GM23338 (cell line): ENCODE results near the gene SSTR3. TPM values are rescaled to one million over a fixed set of nuclear protein-coding genes. Genes with fewer than 3 reads are reported as not detected.

Experiments
- ATAC-seq: fragments of 200-7000 bp; cut with Tn5 transposase; 3 replicates; pipeline ENCODE4 v1.9.1; 2020
- DNase-seq: peaks from one replicate; pipeline ENCODE4 v3.0.0-alpha.2; 2015; ENCODE audit warnings: low spot score
- H2AFZ ChIP-seq: fragments of 200-600 bp; sonication (generic); 2 replicates; pipeline ENCODE4 v1.8.0; 2016; ENCODE audit warnings: antibody characterized with exemption, mild to moderate bottlenecking, moderate library complexity
- H3F3A ChIP-seq: fragments of 200-600 bp; sonication (generic); replicated peaks from 2 replicates; pipeline ENCODE4 v1.8.0; 2017; ENCODE audit warnings: antibody characterized with exemption, mixed run types, low read depth
- H3K27ac ChIP-seq: fragments of 200-600 bp; sonication (generic); 2 replicates; pipeline ENCODE4 v1.6.1; 2016; ENCODE audit warnings: low read depth
- H3K27me3 ChIP-seq: fragments of 200-600 bp; sonication (generic); 2 replicates; pipeline ENCODE4 v1.8.0; 2016; ENCODE audit warnings: mild to moderate bottlenecking, mixed run types, moderate library complexity; ENCODE audit not compliant: insufficient read depth
- H3K36me3 ChIP-seq: fragments of 200-600 bp; sonication (generic); 2 replicates; pipeline ENCODE4 v1.8.0; 2016; ENCODE audit warnings: mild to moderate bottlenecking; ENCODE audit not compliant: insufficient read depth
- H3K4me1 ChIP-seq: fragments of 200-600 bp; sonication (generic); 2 replicates; pipeline ENCODE4 v1.8.0; 2016; ENCODE audit warnings: mild to moderate bottlenecking, moderate library complexity; ENCODE audit not compliant: insufficient read depth
- H3K4me2 ChIP-seq: fragments of 200-600 bp; sonication (generic); 2 replicates; pipeline ENCODE4 v1.7.1; 2017; ENCODE audit warnings: mixed run types
- H3K4me3 ChIP-seq: fragments of 200-600 bp; sonication (generic); 2 replicates; pipeline ENCODE4 v1.6.1; 2016; ENCODE audit warnings: mixed run types
- H3K79me2 ChIP-seq: fragments of 200-600 bp; sonication (generic); replicated peaks from 2 replicates; pipeline ENCODE4 v1.8.0; 2017; ENCODE audit warnings: mild to moderate bottlenecking; ENCODE audit not compliant: insufficient read depth
- H3K9me2 ChIP-seq: fragments of 200-600 bp; sonication (generic); 2 replicates; pipeline ENCODE4 v1.8.0; 2017; ENCODE audit not compliant: insufficient read depth
- H4K20me1 ChIP-seq: fragments of 200-600 bp; sonication (generic); replicated peaks from 2 replicates; pipeline ENCODE4 v1.8.0; 2017; ENCODE audit warnings: mild to moderate bottlenecking; ENCODE audit not compliant: insufficient read depth
- H3K27ac Mint-ChIP-seq: 2 replicates; pipeline ENCODE4 v1.8.0; 2020; ENCODE audit warnings: inconsistent platforms, mild to moderate bottlenecking, moderate library complexity, mixed read lengths
- H3K27me3 Mint-ChIP-seq: 3 replicates; pipeline ENCODE4 v1.8.0; 2022; ENCODE audit warnings: low read depth, mild to moderate bottlenecking, moderate library complexity, mixed read lengths, inconsistent platforms; ENCODE audit not compliant: insufficient read depth, poor library complexity
- H3K36me3 Mint-ChIP-seq: 3 replicates; pipeline ENCODE4 v1.8.0; 2021; ENCODE audit warnings: low read depth, mild to moderate bottlenecking, inconsistent platforms, moderate library complexity, mixed read lengths
- H3K4me1 Mint-ChIP-seq: 3 replicates; pipeline ENCODE4 v1.8.0; 2020; ENCODE audit warnings: mild to moderate bottlenecking, inconsistent platforms, mixed read lengths
- H3K4me3 Mint-ChIP-seq: 3 replicates; pipeline ENCODE4 v1.8.0; 2021; ENCODE audit warnings: moderate library complexity, mild to moderate bottlenecking, inconsistent platforms, mixed read lengths
- H3K9me3 Mint-ChIP-seq: 3 replicates; pipeline ENCODE4 v1.8.0; 2020; ENCODE audit warnings: moderate library complexity, mild to moderate bottlenecking, inconsistent platforms, mixed read lengths
- EZH2 ChIP-seq: fragments of 200-600 bp; sonication (generic); IDR thresholded peaks from one replicate; pipeline ENCODE4 v1.8.0; 2017; ENCODE audit warnings: antibody characterized with exemption, mild to moderate bottlenecking, low read depth; ENCODE audit not compliant: unreplicated experiment
- EZH2phosphoT487 ChIP-seq: fragments of 200-600 bp; sonication (generic); IDR thresholded peaks from one replicate; pipeline ENCODE4 v1.8.1; 2018; ENCODE audit warnings: antibody characterized with exemption; ENCODE audit not compliant: unreplicated experiment
- JUNB ChIP-seq: IDR thresholded peaks from one replicate; pipeline ENCODE4 v1.6.1; 2016; ENCODE audit warnings: antibody characterized with exemption; ENCODE audit not compliant: unreplicated experiment
- POLR2AphosphoS5 ChIP-seq: IDR thresholded peaks from 2 replicates; pipeline ENCODE4 v1.6.1; 2016; ENCODE audit warnings: antibody characterized with exemption, low read depth
- STAT1 ChIP-seq: IDR thresholded peaks from one replicate; pipeline ENCODE4 v1.6.1; 2016; ENCODE audit warnings: antibody characterized with exemption; ENCODE audit not compliant: unreplicated experiment
- ZNF114 ChIP-seq: fragments of 250-450 bp; sonication (Bioruptor Pico); IDR thresholded peaks from 2 replicates; pipeline ENCODE4 v1.5.0; 2020; ENCODE audit warnings: mild to moderate bottlenecking, moderate library complexity
- ZNF331 ChIP-seq: fragments of 250-450 bp; sonication (Bioruptor Pico); IDR thresholded peaks from 2 replicates; pipeline ENCODE4 v1.5.0; 2020; ENCODE audit warnings: low read depth, mild to moderate bottlenecking, moderate library complexity
- polyA plus RNA-seq: library from polyadenylated mRNA; unstranded; fragments of >200 nt; fragmentation: Nextera tagmentation; extraction: Ambion mirVana; gene quantifications from 2 replicates; pipeline ENCODE4 v1.2.1, GENCODE V29; 2016
- total RNA-seq: library from RNA; depleted of rRNA; stranded (reverse); fragments of >200 nt; shearing (Covaris generic); gene quantifications from 2 replicates; pipeline ENCODE4 v1.2.3, GENCODE V29; 2014
- TF ChIP-seq, protein P1 (sequence below): IDR thresholded peaks from one replicate; pipeline ENCODE4 v1.6.1; 2018; ENCODE audit warnings: antibody characterized with exemption; ENCODE audit not compliant: unreplicated experiment
- TF ChIP-seq, protein P2 (sequence below), 2 experiments: fragments of 200-600 bp in 1 of 2; sonication (generic) in 1 of 2; conservative IDR thresholded peaks; 2 replicates each; pipeline versions ENCODE4 v1.5.1 to v1.6.1; 2016 to 2017; ENCODE audit warnings: antibody characterized with exemption in 2 of 2, low read depth in 2 of 2, mild to moderate bottlenecking in 2 of 2, moderate library complexity in 1 of 2
- TF ChIP-seq, protein P3 (sequence below): fragments of 250-450 bp; sonication (Bioruptor Pico); IDR thresholded peaks from 2 replicates; pipeline ENCODE4 v1.5.0; 2020; ENCODE audit warnings: mild to moderate bottlenecking, moderate library complexity

Gene SSTR3
- total and polyA plus RNA-seq, 2 experiments from 2014 or later = 0.66 TPM; not detected in 1

DNA sequence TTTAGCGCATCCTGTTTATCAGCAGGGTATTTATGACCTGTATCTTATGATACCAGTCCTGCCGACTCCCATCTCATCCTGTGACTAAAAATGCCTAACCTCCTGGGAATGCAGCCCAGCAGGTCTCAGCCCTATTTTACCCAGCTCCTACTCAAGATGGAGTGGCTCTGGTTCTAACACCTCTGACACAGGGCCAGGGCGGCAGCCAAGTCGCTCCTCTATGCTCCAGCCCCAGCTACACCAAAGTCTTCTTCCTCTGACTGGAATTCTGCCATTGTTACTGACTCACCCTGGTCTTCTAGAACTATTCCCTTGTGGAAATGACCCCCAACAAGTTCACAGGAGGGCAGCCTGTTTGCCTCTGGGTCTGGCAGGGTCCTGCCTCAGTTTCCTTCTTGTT is 16.4 kb downstream of the SSTR3 start (continued):
- TF ChIP-seq STAT1 = no peak
- TF ChIP-seq, protein P1, sequence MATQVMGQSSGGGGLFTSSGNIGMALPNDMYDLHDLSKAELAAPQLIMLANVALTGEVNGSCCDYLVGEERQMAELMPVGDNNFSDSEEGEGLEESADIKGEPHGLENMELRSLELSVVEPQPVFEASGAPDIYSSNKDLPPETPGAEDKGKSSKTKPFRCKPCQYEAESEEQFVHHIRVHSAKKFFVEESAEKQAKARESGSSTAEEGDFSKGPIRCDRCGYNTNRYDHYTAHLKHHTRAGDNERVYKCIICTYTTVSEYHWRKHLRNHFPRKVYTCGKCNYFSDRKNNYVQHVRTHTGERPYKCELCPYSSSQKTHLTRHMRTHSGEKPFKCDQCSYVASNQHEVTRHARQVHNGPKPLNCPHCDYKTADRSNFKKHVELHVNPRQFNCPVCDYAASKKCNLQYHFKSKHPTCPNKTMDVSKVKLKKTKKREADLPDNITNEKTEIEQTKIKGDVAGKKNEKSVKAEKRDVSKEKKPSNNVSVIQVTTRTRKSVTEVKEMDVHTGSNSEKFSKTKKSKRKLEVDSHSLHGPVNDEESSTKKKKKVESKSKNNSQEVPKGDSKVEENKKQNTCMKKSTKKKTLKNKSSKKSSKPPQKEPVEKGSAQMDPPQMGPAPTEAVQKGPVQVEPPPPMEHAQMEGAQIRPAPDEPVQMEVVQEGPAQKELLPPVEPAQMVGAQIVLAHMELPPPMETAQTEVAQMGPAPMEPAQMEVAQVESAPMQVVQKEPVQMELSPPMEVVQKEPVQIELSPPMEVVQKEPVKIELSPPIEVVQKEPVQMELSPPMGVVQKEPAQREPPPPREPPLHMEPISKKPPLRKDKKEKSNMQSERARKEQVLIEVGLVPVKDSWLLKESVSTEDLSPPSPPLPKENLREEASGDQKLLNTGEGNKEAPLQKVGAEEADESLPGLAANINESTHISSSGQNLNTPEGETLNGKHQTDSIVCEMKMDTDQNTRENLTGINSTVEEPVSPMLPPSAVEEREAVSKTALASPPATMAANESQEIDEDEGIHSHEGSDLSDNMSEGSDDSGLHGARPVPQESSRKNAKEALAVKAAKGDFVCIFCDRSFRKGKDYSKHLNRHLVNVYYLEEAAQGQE = no peak
- TF ChIP-seq EZH2 = no peak

DNA sequence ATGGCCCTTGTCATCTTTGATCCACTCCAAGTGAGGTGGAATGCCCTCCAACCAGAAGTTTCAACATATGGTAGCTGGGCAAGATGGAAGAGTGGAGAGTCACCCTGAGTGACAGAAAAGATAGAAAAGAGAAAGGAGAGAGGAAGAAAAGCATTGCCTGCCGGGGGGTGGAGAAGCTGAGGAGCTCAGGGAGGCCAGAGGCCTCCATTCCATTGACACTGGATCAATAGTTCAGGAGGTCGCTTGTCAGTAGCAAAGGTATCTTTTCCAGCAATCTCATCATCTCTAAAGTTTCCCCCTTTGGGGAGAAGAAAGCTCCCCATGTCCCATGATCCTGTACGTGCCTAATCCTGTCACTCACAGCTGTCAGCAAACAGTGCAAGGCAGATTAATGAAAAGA is 17.5 kb downstream of the SSTR3 start:
- DNase-seq (no peak), ATAC-seq (no peak)
- H3F3A ChIP-seq = no peaks in the 10 kb centered on the region
- H3K27me3 Mint-ChIP-seq = peaks cover 7% of the 10 kb centered on the region
- H3K4me1 ChIP-seq = peaks cover 10% of the 10 kb centered on the region
- H3K79me2 ChIP-seq = no peaks in the 10 kb centered on the region
- no peak overlapping the region for H3K27ac Mint-ChIP-seq
- no peak overlapping the region for H3K4me2 ChIP-seq
- H3K27me3 ChIP-seq = no peaks in the 10 kb centered on the region
- H3K4me1 Mint-ChIP-seq = peaks cover 17% of the 10 kb centered on the region
- H3K27ac ChIP-seq = no peak overlapping the region
- no peak overlapping the region for H3K4me3 ChIP-seq
- H3K36me3 Mint-ChIP-seq = peaks cover 36% of the 10 kb centered on the region
- TF ChIP-seq JUNB (no peak), EZH2phosphoT487 (no peak), ZNF331 (CRISPR knock-in tag) (no peak), ZNF114 (CRISPR knock-in tag) (no peak), POLR2AphosphoS5 (no peak)
- TF ChIP-seq, protein P2, sequence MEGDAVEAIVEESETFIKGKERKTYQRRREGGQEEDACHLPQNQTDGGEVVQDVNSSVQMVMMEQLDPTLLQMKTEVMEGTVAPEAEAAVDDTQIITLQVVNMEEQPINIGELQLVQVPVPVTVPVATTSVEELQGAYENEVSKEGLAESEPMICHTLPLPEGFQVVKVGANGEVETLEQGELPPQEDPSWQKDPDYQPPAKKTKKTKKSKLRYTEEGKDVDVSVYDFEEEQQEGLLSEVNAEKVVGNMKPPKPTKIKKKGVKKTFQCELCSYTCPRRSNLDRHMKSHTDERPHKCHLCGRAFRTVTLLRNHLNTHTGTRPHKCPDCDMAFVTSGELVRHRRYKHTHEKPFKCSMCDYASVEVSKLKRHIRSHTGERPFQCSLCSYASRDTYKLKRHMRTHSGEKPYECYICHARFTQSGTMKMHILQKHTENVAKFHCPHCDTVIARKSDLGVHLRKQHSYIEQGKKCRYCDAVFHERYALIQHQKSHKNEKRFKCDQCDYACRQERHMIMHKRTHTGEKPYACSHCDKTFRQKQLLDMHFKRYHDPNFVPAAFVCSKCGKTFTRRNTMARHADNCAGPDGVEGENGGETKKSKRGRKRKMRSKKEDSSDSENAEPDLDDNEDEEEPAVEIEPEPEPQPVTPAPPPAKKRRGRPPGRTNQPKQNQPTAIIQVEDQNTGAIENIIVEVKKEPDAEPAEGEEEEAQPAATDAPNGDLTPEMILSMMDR (conservative IDR thresholded peaks at IDR 0.05; ENCODE audit: low read depth in 2 of 2) = no peak
- TF ChIP-seq, protein P3, sequence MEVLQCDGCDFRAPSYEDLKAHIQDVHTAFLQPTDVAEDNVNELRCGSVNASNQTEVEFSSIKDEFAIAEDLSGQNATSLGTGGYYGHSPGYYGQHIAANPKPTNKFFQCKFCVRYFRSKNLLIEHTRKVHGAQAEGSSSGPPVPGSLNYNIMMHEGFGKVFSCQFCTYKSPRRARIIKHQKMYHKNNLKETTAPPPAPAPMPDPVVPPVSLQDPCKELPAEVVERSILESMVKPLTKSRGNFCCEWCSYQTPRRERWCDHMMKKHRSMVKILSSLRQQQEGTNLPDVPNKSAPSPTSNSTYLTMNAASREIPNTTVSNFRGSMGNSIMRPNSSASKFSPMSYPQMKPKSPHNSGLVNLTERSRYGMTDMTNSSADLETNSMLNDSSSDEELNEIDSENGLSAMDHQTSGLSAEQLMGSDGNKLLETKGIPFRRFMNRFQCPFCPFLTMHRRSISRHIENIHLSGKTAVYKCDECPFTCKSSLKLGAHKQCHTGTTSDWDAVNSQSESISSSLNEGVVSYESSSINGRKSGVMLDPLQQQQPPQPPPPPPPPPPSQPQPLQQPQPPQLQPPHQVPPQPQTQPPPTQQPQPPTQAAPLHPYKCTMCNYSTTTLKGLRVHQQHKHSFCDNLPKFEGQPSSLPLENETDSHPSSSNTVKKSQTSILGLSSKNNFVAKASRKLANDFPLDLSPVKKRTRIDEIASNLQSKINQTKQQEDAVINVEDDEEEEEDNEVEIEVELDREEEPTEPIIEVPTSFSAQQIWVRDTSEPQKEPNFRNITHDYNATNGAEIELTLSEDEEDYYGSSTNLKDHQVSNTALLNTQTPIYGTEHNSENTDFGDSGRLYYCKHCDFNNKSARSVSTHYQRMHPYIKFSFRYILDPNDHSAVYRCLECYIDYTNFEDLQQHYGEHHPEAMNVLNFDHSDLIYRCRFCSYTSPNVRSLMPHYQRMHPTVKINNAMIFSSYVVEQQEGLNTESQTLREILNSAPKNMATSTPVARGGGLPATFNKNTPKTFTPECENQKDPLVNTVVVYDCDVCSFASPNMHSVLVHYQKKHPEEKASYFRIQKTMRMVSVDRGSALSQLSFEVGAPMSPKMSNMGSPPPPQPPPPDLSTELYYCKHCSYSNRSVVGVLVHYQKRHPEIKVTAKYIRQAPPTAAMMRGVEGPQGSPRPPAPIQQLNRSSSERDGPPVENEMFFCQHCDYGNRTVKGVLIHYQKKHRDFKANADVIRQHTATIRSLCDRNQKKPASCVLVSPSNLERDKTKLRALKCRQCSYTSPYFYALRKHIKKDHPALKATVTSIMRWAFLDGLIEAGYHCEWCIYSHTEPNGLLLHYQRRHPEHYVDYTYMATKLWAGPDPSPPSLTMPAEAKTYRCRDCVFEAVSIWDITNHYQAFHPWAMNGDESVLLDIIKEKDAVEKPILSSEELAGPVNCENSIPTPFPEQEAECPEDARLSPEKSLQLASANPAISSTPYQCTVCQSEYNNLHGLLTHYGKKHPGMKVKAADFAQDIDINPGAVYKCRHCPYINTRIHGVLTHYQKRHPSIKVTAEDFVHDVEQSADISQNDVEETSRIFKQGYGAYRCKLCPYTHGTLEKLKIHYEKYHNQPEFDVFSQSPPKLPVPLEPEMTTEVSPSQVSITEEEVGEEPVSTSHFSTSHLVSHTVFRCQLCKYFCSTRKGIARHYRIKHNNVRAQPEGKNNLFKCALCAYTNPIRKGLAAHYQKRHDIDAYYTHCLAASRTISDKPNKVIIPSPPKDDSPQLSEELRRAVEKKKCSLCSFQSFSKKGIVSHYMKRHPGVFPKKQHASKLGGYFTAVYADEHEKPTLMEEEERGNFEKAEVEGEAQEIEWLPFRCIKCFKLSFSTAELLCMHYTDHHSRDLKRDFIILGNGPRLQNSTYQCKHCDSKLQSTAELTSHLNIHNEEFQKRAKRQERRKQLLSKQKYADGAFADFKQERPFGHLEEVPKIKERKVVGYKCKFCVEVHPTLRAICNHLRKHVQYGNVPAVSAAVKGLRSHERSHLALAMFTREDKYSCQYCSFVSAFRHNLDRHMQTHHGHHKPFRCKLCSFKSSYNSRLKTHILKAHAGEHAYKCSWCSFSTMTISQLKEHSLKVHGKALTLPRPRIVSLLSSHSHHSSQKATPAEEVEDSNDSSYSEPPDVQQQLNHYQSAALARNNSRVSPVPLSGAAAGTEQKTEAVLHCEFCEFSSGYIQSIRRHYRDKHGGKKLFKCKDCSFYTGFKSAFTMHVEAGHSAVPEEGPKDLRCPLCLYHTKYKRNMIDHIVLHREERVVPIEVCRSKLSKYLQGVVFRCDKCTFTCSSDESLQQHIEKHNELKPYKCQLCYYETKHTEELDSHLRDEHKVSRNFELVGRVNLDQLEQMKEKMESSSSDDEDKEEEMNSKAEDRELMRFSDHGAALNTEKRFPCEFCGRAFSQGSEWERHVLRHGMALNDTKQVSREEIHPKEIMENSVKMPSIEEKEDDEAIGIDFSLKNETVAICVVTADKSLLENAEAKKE (CRISPR knock-in tag) = no peak
- H3K36me3 ChIP-seq = peaks cover 5% of the 10 kb centered on the region; the same call in 1 of the 2 replicates
- H3K4me3 Mint-ChIP-seq = no peak overlapping the region
- no peaks in the 10 kb centered on the region for H4K20me1 ChIP-seq
- peaks cover 23% of the 10 kb centered on the region for H3K9me3 Mint-ChIP-seq
- no peaks in the 10 kb centered on the region for H3K9me2 ChIP-seq
- no peak overlapping the region for H2AFZ ChIP-seq
